Muscle layer of duodenum (tissue), 2 donors: ENCODE results near the gene PCSK1.
"Not testable (repeated sequence)": the region's sequence is repeated elsewhere in the genome, so short reads cannot be mapped to it uniquely, and the experiment has no call there.

Experiments used
- H3K27ac ChIP-seq: one replicate; pipeline ENCODE4 v1.7.0; 2013; ENCODE audit warnings: mild to moderate bottlenecking, low read length
- H3K27me3 ChIP-seq: one replicate; pipeline ENCODE4 v1.7.0; 2013; ENCODE audit warnings: low read depth, mild to moderate bottlenecking, control low read depth, low read length
- H3K36me3 ChIP-seq, 2 donors: one replicate each; pipeline ENCODE4 v1.7.0; 2013; ENCODE audit warnings: low read length in 2 of 2, control low read depth in 1 of 2, mild to moderate bottlenecking in 1 of 2; ENCODE audit not compliant: insufficient read depth in 2 of 2, control insufficient read depth in 1 of 2
- H3K4me1 ChIP-seq, 2 donors: one replicate each; pipeline ENCODE4 v1.7.0; 2013; ENCODE audit warnings: low read length in 2 of 2, mild to moderate bottlenecking in 2 of 2, control low read depth in 1 of 2, moderate library complexity in 1 of 2; ENCODE audit not compliant: insufficient read depth in 2 of 2, control insufficient read depth in 1 of 2
- H3K4me3 ChIP-seq, 2 donors: one replicate each; pipeline ENCODE4 v1.7.0; 2013; ENCODE audit warnings: low read length in 2 of 2, low read depth in 1 of 2, mild to moderate bottlenecking in 1 of 2
- H3K9me3 ChIP-seq, 2 donors: one replicate each; pipeline ENCODE4 v1.7.0; 2013; ENCODE audit warnings: low read length in 2 of 2, control low read depth in 1 of 2, mild to moderate bottlenecking in 1 of 2; ENCODE audit not compliant: control insufficient read depth in 1 of 2
- donor health status: healthy.

PCSK1 gene

DNA sequence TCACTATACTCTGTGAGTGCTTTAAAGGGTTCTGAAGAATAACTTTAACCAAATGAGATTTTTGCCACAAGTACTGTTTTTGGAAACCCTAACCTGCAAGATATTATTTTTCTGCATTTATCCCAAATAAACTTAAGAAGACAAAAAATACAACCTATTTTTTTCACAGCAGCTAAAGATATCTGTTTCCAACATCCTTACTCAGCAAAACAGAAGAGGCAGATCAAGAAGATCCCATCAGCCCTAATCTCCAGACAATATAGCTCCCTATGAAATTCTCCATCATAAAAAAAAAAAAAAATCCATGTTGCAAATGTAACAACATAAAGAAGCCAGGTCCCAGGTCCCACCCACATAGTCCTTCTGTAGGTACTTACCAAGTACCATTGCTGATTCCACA is 7.6 kb downstream of the PCSK1 start:
- Histone ChIP-seq H3K4me3 (no peak overlapping the region), H3K27me3 (no peaks in the 10 kb centered on the region), H3K4me1 (no peaks in the 10 kb centered on the region), H3K9me3 (no peaks in the 10 kb centered on the region), H3K27ac (no peak overlapping the region), H3K36me3 (no peaks in the 10 kb centered on the region)

- Histone ChIP-seq H3K9me3 (no peaks in the 10 kb centered on the region), H3K27me3 (no peaks in the 10 kb centered on the region), H3K27ac (no peak overlapping the region), H3K4me3 (no peak overlapping the region), H3K4me1 (no peaks in the 10 kb centered on the region), H3K36me3 (no peaks in the 10 kb centered on the region)
Measured at GRCh38 chr5:96415897-96416296, 17.2 kb downstream of the PCSK1 start.

DNA sequence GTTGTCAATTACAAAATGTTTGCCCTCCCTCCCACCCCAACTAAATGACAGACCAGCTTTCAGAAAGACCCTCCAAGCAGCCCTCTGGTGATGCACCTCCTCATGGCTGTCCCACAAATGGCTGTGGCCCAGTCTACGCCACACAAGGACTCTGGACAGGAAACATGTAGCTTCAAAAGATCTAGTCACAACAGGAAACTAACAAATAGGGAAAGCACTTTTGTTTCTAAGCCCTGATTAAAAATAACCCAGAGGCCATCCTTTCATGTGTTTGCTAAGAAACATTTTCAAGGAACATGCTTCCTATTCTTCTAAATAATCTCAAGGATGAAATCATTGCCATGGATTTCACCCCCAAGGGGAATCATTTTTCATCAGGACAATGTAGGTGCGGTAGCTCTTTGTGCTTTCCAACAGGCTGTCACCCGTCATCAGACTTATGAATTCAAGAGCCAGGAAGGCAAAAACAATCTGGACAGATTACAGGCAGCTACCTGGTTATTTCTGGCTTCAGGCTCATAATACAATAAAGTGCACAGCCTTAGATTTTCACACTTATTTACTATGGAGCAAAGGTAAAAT is 20.1 kb downstream of the PCSK1 start:
- no peaks in the 10 kb centered on the region for H3K9me3 ChIP-seq
- no peak overlapping the region for H3K27ac ChIP-seq
- H3K27me3 ChIP-seq: no peaks in the 10 kb centered on the region
- no peaks in the 10 kb centered on the region for H3K36me3 ChIP-seq
- no peaks in the 10 kb centered on the region for H3K4me1 ChIP-seq
- H3K4me3 ChIP-seq: no peak overlapping the region

DNA sequence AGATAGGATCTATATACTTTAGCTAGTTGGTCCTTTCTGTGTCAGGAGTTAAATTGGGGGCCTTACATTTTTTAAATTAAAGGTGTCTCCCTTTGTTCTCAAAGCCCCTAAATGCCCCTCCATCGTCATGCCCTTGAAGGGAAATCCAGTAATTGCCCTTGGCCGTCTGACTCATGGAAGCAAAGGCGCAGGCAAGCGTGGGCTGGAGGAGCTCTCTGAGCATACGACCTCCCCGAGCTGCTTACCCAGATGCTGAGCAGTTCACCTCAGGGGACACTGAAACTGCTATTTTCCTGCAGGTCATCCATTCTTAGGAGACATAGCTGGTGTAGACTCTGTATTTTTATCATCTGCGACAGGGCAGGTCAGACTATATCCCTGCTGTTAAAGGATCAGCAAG is 23.0 kb downstream of the PCSK1 start:
- Histone ChIP-seq H3K4me1 (no peaks in the 10 kb centered on the region), H3K4me3 (no peak overlapping the region), H3K27ac (no peak overlapping the region), H3K36me3 (no peaks in the 10 kb centered on the region), H3K27me3 (no peaks in the 10 kb centered on the region), H3K9me3 (no peaks in the 10 kb centered on the region)

DNA sequence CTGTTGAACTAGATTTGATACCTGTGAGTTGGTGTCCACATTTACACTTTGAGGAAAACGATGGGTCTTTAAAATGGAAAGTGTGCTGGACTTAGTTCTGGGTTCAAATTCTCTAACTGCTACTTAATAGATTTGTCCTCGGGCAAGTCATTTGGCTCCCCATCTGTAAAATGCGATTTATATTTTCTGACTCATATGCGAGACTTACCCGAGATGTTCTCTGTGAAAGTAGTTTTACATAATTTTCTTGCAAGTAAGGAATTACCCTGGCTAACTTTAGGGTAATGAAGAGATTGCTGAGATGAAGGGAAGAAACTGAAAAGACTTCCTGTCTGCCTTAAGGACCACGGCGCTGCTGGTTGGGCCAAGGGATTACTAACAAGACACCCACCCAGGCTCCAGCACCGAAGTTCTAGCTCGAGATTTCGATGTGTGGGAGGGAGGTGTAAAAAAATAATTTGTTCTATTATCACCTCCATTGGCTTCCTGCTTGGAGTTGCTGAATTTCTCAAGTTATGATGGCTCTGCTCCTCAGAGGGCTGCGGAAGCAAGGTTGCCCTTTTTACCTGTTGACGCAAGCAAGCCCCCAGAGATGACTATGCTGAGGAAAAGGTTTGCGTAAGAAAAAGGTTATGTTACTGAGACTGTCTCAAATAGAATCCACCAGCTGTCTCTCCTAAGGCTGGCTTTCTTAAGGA is 24.1 kb downstream of the PCSK1 start:
- no peaks in the 10 kb centered on the region for H3K27me3 ChIP-seq
- H3K4me1 ChIP-seq: no peaks in the 10 kb centered on the region
- no peaks in the 10 kb centered on the region for H3K36me3 ChIP-seq
- H3K4me3 ChIP-seq: no peak overlapping the region
- no peak overlapping the region for H3K27ac ChIP-seq
- H3K9me3 ChIP-seq: no peaks in the 10 kb centered on the region

DNA sequence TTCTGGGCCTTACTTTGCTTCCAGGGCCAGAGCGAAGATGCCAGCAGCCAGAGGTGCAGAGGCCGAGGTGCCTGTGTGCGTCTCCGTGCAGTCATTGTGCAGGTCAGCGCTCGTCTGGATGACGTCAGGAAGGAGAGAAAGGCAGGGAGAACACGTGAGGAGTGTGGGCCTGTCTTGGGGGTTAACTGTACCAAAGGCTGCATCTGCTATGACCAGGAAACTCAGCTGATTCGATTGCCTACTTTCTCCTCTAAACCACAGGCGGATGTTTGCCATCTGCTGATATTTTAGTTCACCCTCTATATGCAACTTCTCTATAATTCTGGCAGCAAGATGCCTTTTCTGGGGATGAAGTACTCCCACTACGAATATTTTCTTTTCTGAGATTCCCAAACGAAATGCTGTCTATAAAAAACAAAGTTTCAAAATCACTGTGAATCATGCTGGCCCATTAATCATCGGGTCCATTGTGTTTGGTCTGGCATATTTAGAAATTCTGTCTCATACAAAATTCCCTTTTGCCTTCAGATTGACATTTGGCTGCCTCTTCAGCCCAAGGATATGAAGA is 24.8 kb downstream of the PCSK1 start:
- H3K27me3 ChIP-seq: no peaks in the 10 kb centered on the region
- no peak overlapping the region for H3K27ac ChIP-seq
- H3K4me3 ChIP-seq: no peak overlapping the region
- H3K9me3 ChIP-seq: no peaks in the 10 kb centered on the region
- no peaks in the 10 kb centered on the region for H3K4me1 ChIP-seq
- no peaks in the 10 kb centered on the region for H3K36me3 ChIP-seq

- H3K27ac ChIP-seq: no peak overlapping the region
- no peak overlapping the region for H3K4me3 ChIP-seq
- no peaks in the 10 kb centered on the region for H3K27me3 ChIP-seq
- no peaks in the 10 kb centered on the region for H3K36me3 ChIP-seq
- H3K9me3 ChIP-seq: no peaks in the 10 kb centered on the region
- H3K4me1 ChIP-seq: no peaks in the 10 kb centered on the region
Measured at GRCh38 chr5:96407436-96407835, 25.6 kb downstream of the PCSK1 start.

DNA sequence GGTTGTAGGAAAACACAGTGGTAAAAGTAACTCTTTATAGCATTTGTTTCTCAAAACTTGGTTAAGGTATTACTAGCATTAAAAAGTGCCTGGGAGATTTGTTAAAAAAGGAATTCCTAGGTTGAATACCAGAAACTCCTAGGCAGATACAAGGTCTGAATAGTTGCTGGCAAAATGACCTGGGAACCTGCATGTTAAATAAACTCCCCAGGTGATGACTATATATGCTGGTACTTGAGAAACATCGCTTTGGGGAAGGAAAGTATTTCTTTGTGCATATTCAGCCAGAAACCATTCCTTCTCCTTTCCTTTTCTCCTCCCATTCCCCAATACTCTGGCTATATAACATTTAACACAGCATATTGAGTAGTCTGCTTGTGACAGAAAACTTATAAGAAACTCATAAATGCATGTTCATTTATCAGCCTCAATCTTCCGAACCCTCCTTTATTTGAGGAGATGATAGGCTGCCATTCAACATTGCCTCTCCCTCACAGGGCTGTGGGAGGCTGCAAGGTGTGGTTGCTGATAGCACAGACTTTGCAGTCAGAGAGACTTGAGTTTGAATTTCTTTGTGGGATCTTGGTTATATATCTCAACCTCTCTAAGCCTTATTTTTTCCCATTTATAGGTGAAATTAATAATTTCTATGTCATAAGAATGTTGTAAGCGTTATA is 28.7 kb downstream of the PCSK1 start:
- no peaks in the 10 kb centered on the region for H3K27me3 ChIP-seq
- no peaks in the 10 kb centered on the region for H3K9me3 ChIP-seq
- H3K27ac ChIP-seq: no peak overlapping the region
- H3K4me3 ChIP-seq: no peak overlapping the region
- no peaks in the 10 kb centered on the region for H3K36me3 ChIP-seq
- H3K4me1 ChIP-seq: no peaks in the 10 kb centered on the region

DNA sequence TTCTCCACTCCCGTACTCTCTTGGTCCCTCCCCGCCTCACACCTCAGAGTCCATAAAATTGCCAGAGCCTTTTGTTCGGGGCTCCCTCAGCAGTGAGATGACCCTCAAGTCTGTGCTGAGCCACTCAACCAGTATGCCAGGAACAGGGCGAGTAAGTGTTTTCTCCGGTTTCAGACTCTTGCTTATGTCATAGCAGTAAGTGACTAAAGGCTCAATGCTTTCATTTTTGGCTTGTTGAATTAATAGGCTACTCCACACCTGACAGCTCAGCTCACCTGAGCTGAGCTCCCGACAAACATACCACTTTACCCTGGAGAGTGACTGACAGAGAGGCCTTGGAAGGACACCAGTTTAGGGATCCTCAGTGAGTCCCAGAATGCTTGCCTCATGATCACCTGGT is 30.5 kb downstream of the PCSK1 start:
- Histone ChIP-seq H3K27ac (no peak overlapping the region), H3K4me1 (no peaks in the 10 kb centered on the region), H3K36me3 (no peaks in the 10 kb centered on the region), H3K9me3 (no peaks in the 10 kb centered on the region), H3K27me3 (no peaks in the 10 kb centered on the region), H3K4me3 (no peak overlapping the region)

DNA sequence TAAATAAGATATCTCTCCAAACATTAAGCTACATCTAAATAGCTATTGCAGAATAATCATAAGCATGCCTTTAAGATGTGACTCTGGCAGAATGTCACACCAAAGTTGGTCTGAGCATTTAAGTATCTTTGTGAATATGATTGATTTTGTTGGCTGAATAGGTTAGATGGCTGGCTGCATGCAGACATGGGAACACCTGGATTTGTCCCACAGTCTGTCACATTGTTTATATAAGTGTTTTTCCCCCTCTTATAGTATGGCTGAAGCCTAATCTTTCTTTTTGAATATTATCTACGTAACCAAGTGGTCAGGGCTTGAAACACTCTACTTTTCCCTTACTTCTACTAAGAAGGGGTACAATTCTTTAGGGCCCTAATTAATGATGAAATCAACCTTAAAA is 36.2 kb downstream of the PCSK1 start:
- Histone ChIP-seq H3K27me3 (no peaks in the 10 kb centered on the region), H3K27ac (no peak overlapping the region), H3K36me3 (no peaks in the 10 kb centered on the region), H3K4me1 (no peaks in the 10 kb centered on the region), H3K9me3 (no peaks in the 10 kb centered on the region), H3K4me3 (no peak overlapping the region)

GRCh38 chr5:96395295-96395694 is 37.8 kb downstream of the PCSK1 start:
- not testable (repeated sequence) for H3K4me1 ChIP-seq, H3K27me3 ChIP-seq, H3K4me3 ChIP-seq, H3K27ac ChIP-seq, H3K36me3 ChIP-seq, H3K9me3 ChIP-seq
